HPDE6-E6E7 (cell line): ENCODE data around the gene KDM4C.

Experiments used
- DNase-seq: peaks from one replicate; pipeline ENCODE4 v3.0.0; 2011; ENCODE audit warnings: missing footprints; ENCODE audit errors: extremely low spot score

The KDM4C gene

GRCh38 chr9:6904371-6904770 is 146.6 kb downstream of the KDM4C start:
- no peak for DNase-seq

GRCh38 chr9:6905850-6906375 is 148.1 kb downstream of the KDM4C start:
- DNase-seq, result no peak

- DNase-seq, result no peak
Measured at GRCh38 chr9:6907772-6908381, 150.1 kb downstream of the KDM4C start.

- DNase-seq, result no peak
Measured at GRCh38 chr9:6909181-6909580, 151.4 kb downstream of the KDM4C start.

GRCh38 chr9:6910032-6910431 is 152.3 kb downstream of the KDM4C start:
- no peak for DNase-seq

- no peak for DNase-seq
Measured at GRCh38 chr9:6910497-6910896, 152.7 kb downstream of the KDM4C start.

GRCh38 chr9:6911901-6912638 is 154.3 kb downstream of the KDM4C start:
- no peak for DNase-seq

GRCh38 chr9:6915635-6916034 is 157.9 kb downstream of the KDM4C start:
- no peak for DNase-seq

GRCh38 chr9:6917162-6917561 is 159.4 kb downstream of the KDM4C start:
- no peak for DNase-seq

GRCh38 chr9:6920041-6920440 is 162.3 kb downstream of the KDM4C start:
- no peak for DNase-seq

GRCh38 chr9:6921315-6921714 is 163.5 kb downstream of the KDM4C start:
- no peak for DNase-seq

- DNase-seq, result no peak
Measured at GRCh38 chr9:6922124-6922676, 164.4 kb downstream of the KDM4C start.

GRCh38 chr9:6922680-6923079 is 164.9 kb downstream of the KDM4C start:
- no peak for DNase-seq

- no peak for DNase-seq
Measured at GRCh38 chr9:6923086-6923485, 165.3 kb downstream of the KDM4C start.

GRCh38 chr9:6924149-6924548 is 166.4 kb downstream of the KDM4C start:
- no peak for DNase-seq

- DNase-seq, result no peak
Measured at GRCh38 chr9:6924988-6925563, 167.3 kb downstream of the KDM4C start.

- DNase-seq, result no peak
Measured at GRCh38 chr9:6925836-6926235, 168.1 kb downstream of the KDM4C start.

GRCh38 chr9:6926436-6926835 is 168.7 kb downstream of the KDM4C start:
- DNase-seq, result no peak

GRCh38 chr9:6927838-6928237 is 170.1 kb downstream of the KDM4C start:
- no peak for DNase-seq

- no peak for DNase-seq
Measured at GRCh38 chr9:6928863-6929262, 171.1 kb downstream of the KDM4C start.

- no peak for DNase-seq
Measured at GRCh38 chr9:6929441-6930215, 171.9 kb downstream of the KDM4C start.

- DNase-seq, result peak; percentile 10
Measured at GRCh38 chr9:6930827-6931226, 173.1 kb downstream of the KDM4C start.
